ENCODE results near the gene REEP6.
A peak's percentile ranks its signal among the peaks of the same experiment; 100 is the strongest.
"Not testable (repeated sequence)": the region's sequence is repeated elsewhere in the genome, so short reads cannot be mapped to it uniquely, and the experiment has no call there.

REEP6 gene

GRCh38 chr19:1474011-1474764 lies 16.8 kb upstream of the REEP6 start:
- Histone ChIP-seq H3K9me3 (ENCODE audit: control insufficient read depth, low read length) (no peaks in the 10 kb centered on the region), H3K36me3 (ENCODE audit: control insufficient read depth, insufficient read depth, low read length) (no peaks in the 10 kb centered on the region), H3K4me3 (ENCODE audit: insufficient read depth, low read depth, low read length) (no peak overlapping the region), H3K27ac (ENCODE audit: insufficient read depth, low read depth, low read length, poor library complexity, severe bottlenecking) (no peak overlapping the region), H3K27me3 (ENCODE audit: control insufficient read depth, insufficient read depth, low read length, poor library complexity, severe bottlenecking) (peaks cover 49% of the 10 kb centered on the region), H3K4me1 (ENCODE audit: control insufficient read depth, insufficient read depth, low read length) (peaks cover 13% of the 10 kb centered on the region)
- 87 to 88% methylated on average over 31 of the region's 31 CpGs for WGBS, 2 experiments

- no peaks in the 10 kb centered on the region for H3K9me3 ChIP-seq (ENCODE audit: control insufficient read depth, low read length)
- H3K27me3 ChIP-seq (ENCODE audit: control insufficient read depth, insufficient read depth, low read length, poor library complexity, severe bottlenecking) = peaks cover 42% of the 10 kb centered on the region
- no peaks in the 10 kb centered on the region for H3K36me3 ChIP-seq (ENCODE audit: control insufficient read depth, insufficient read depth, low read length)
- H3K27ac ChIP-seq (ENCODE audit: insufficient read depth, low read depth, low read length, poor library complexity, severe bottlenecking) = no peak overlapping the region
- peaks cover 12% of the 10 kb centered on the region for H3K4me1 ChIP-seq (ENCODE audit: control insufficient read depth, insufficient read depth, low read length)
- H3K4me3 ChIP-seq (ENCODE audit: insufficient read depth, low read depth, low read length) = no peak overlapping the region
- WGBS, 2 experiments = 94% methylated on average over 26 of the region's 26 CpGs
Observed at GRCh38 chr19:1474765-1475351, 16.1 kb upstream of the REEP6 start.

GRCh38 chr19:1475751-1476437 lies 15.1 kb upstream of the REEP6 start:
- Histone ChIP-seq H3K36me3 (ENCODE audit: control insufficient read depth, insufficient read depth, low read length) (no peaks in the 10 kb centered on the region), H3K27ac (ENCODE audit: insufficient read depth, low read depth, low read length, poor library complexity, severe bottlenecking) (no peak overlapping the region), H3K4me1 (ENCODE audit: control insufficient read depth, insufficient read depth, low read length) (peaks cover 7% of the 10 kb centered on the region), H3K27me3 (ENCODE audit: control insufficient read depth, insufficient read depth, low read length, poor library complexity, severe bottlenecking) (peaks cover 32% of the 10 kb centered on the region), H3K9me3 (ENCODE audit: control insufficient read depth, low read length) (no peaks in the 10 kb centered on the region), H3K4me3 (ENCODE audit: insufficient read depth, low read depth, low read length) (no peak overlapping the region)
- WGBS, 2 experiments = 93 to 95% methylated on average over 31 of the region's 31 CpGs

- 95 to 97% methylated on average over 9 of the region's 9 CpGs for WGBS, 2 experiments
- H3K4me3 ChIP-seq (ENCODE audit: insufficient read depth, low read depth, low read length); H3K4me1 ChIP-seq (ENCODE audit: control insufficient read depth, insufficient read depth, low read length); H3K27ac ChIP-seq (ENCODE audit: insufficient read depth, low read depth, low read length, poor library complexity, severe bottlenecking); H3K36me3 ChIP-seq (ENCODE audit: control insufficient read depth, insufficient read depth, low read length); H3K9me3 ChIP-seq (ENCODE audit: control insufficient read depth, low read length): not testable (repeated sequence)
- peaks cover 20% of the 10 kb centered on the region for H3K27me3 ChIP-seq (ENCODE audit: control insufficient read depth, insufficient read depth, low read length, poor library complexity, severe bottlenecking)
Observed at GRCh38 chr19:1477056-1477455, 13.9 kb upstream of the REEP6 start.

GRCh38 chr19:1478934-1479707 lies 11.9 kb upstream of the REEP6 start, which contains the start of gene C19orf25:
Gene C19orf25, minus strand, starts transcription at chr19:1479215. Its CDS starts 312 bp downstream, at chr19:1478903.
- Histone ChIP-seq H3K4me1 (ENCODE audit: control insufficient read depth, insufficient read depth, low read length) (peaks cover 4% of the 10 kb centered on the region), H3K9me3 (ENCODE audit: control insufficient read depth, low read length) (no peaks in the 10 kb centered on the region), H3K27ac (ENCODE audit: insufficient read depth, low read depth, low read length, poor library complexity, severe bottlenecking) (no peak within 1 kb of the TSS), H3K27me3 (ENCODE audit: control insufficient read depth, insufficient read depth, low read length, poor library complexity, severe bottlenecking) (no peaks in the 10 kb centered on the region), H3K4me3 (ENCODE audit: insufficient read depth, low read depth, low read length) (peak within 1 kb of the TSS; percentile 50), H3K36me3 (ENCODE audit: control insufficient read depth, insufficient read depth, low read length) (no peaks in the 10 kb centered on the region)
- WGBS, 2 experiments = 1% methylated on average over 71 of the region's 71 CpGs

GRCh38 chr19:1481224-1481892 lies 9.6 kb upstream of the REEP6 start:
- Histone ChIP-seq H3K9me3 (ENCODE audit: control insufficient read depth, low read length) (no peaks in the 10 kb centered on the region), H3K4me1 (ENCODE audit: control insufficient read depth, insufficient read depth, low read length) (peaks cover 4% of the 10 kb centered on the region), H3K4me3 (ENCODE audit: insufficient read depth, low read depth, low read length) (no peak overlapping the region), H3K27me3 (ENCODE audit: control insufficient read depth, insufficient read depth, low read length, poor library complexity, severe bottlenecking) (no peaks in the 10 kb centered on the region), H3K27ac (ENCODE audit: insufficient read depth, low read depth, low read length, poor library complexity, severe bottlenecking) (no peak overlapping the region), H3K36me3 (ENCODE audit: control insufficient read depth, insufficient read depth, low read length) (no peaks in the 10 kb centered on the region)
- WGBS, 2 experiments = 89 to 90% methylated on average over 26 of the region's 26 CpGs

GRCh38 chr19:1481893-1482360 lies 9.1 kb upstream of the REEP6 start:
- Histone ChIP-seq H3K27ac (ENCODE audit: insufficient read depth, low read depth, low read length, poor library complexity, severe bottlenecking) (no peak overlapping the region), H3K4me1 (ENCODE audit: control insufficient read depth, insufficient read depth, low read length) (peaks cover 4% of the 10 kb centered on the region), H3K9me3 (ENCODE audit: control insufficient read depth, low read length) (no peaks in the 10 kb centered on the region), H3K36me3 (ENCODE audit: control insufficient read depth, insufficient read depth, low read length) (no peaks in the 10 kb centered on the region), H3K4me3 (ENCODE audit: insufficient read depth, low read depth, low read length) (no peak overlapping the region), H3K27me3 (ENCODE audit: control insufficient read depth, insufficient read depth, low read length, poor library complexity, severe bottlenecking) (no peaks in the 10 kb centered on the region)
- WGBS, 2 experiments = 93 to 94% methylated on average over 36 of the region's 36 CpGs

GRCh38 chr19:1482361-1483130 lies 8.4 kb upstream of the REEP6 start:
- WGBS, 2 experiments = 91% methylated on average over 37 of the region's 37 CpGs
- Histone ChIP-seq H3K27ac (ENCODE audit: insufficient read depth, low read depth, low read length, poor library complexity, severe bottlenecking) (no peak overlapping the region), H3K9me3 (ENCODE audit: control insufficient read depth, low read length) (no peaks in the 10 kb centered on the region), H3K27me3 (ENCODE audit: control insufficient read depth, insufficient read depth, low read length, poor library complexity, severe bottlenecking) (no peaks in the 10 kb centered on the region), H3K4me3 (ENCODE audit: insufficient read depth, low read depth, low read length) (no peak overlapping the region), H3K4me1 (ENCODE audit: control insufficient read depth, insufficient read depth, low read length) (peaks cover 4% of the 10 kb centered on the region), H3K36me3 (ENCODE audit: control insufficient read depth, insufficient read depth, low read length) (no peaks in the 10 kb centered on the region)

Data from ectodermal cell (in vitro differentiated cells).